Kidney glomerular epithelial cell (primary cell): ENCODE results near the gene RASSF1.

Experiments used
- DNase-seq: peaks from one replicate; lab custom pipeline; 2025; lab: John Stamatoyannopoulos, UW

RASSF1 gene

GRCh38 chr3:50299929-50300680 lies 40.5 kb downstream of the RASSF1 start:
- no peak for DNase-seq

GRCh38 chr3:50299638-50299928 lies 41.1 kb downstream of the RASSF1 start:
- no peak for DNase-seq

DNA sequence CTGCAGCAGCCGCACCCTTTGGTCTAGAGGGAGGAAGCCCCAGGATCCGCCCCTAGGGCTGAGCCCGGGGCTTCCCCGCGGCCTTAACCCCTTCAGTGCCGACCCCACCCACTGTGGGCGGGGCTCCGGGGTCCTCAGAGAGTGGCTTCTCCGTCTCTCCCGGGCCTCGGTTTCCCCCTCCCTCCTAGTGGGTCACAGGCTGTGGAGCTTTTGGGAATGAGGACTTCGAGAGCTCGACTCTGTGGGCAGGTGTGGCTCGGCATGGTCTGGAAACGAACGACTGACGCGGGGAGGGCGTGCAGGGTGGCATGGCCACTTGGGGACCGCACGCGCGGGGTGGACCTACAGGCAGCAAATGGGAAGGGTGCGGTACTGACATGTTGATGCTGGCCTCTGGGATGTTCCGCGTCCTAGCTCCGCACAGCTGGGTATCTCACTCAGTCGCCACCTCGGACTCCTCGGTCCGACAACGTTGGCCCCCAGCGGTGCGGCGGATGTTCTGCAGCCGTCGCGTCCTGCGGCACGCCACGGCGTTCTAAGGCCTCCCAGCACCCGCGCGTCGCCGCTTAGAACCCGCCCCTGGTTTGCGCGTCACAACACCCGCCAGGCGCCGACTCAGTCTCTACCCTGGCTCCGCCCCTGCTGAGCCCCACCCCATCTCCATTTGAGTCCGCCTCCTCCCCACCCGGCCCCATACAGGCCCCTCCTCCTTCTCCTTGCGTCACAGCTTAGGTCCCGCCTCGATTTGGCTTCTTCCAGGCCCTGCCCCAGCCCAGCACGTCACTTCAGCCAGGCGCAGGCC lies 41.6 kb downstream of the RASSF1 start, which contains the start of the genes HYAL3 and NAA80:
HYAL3 (minus strand) TSS at position 570 of the 802 bp plus-strand sequence. CDS start 3,803 bp downstream, outside the sequence.
NAA80 (minus strand) TSS at position 570 of the 802 bp plus-strand sequence. CDS start 1,942 bp downstream, outside the sequence.
- peak; percentile 98 for DNase-seq

DNA sequence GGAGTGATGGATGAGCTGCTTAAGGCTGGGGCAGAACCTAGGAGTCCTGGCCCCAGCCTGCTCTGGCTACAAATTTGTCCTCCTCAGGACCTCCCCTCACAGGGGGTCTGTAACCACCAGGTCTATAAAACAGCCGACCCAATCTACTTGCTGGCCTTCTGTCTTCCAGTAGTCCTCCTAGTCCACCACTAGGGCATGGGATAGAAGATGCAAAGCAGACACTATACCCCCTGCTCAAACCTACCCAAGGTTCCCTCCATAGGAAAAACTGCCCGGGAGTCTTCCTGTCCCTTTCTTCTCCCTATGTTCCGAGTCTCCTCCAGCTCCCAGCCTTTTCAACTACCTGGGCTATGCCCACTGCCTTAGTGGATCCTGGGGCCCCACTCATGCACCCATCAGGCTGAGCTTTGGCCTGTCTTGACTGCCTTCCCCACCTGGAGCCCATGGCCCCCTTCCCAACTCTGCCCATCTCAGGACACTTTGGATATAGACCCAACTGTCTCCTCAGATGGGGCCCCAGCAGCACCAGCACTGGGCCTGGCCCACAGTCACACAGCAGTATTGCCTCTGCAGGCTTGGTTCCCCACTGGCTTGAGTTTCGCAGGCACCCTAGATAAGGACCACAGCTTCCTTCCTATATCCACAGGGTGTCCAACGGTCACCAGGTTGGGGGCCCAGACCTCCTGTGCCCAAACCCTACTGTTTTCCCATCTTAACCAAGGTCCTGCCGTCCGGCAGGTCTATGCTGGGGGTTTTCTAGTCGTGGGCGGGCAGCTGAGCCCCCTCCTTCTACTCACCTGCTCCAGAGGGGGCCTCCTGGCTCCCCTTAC lies 42.5 kb downstream of the RASSF1 start:
- no peak for DNase-seq

DNA sequence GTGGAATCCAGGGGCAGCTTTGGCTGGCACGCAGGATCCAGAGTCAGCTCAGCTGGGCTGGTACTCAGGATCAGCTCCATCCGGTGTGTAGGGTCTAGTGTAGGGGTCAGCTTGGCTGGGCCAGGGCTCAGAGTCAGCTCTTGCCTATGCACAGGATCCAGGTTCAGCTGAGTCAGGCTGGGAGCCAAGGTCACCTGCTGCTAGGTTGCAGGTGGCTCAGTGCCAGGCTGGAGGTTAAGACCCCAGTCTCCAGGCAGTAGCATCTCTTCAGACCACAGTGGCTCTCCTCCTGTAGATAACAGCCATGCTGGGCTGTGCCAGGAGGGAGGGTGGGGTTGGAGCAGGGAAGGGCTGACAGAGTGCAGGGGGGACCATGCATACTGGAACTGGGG lies 43.3 kb downstream of the RASSF1 start:
- no peak for DNase-seq

GRCh38 chr3:50296721-50297383 lies 43.8 kb downstream of the RASSF1 start:
- no peak for DNase-seq

DNA sequence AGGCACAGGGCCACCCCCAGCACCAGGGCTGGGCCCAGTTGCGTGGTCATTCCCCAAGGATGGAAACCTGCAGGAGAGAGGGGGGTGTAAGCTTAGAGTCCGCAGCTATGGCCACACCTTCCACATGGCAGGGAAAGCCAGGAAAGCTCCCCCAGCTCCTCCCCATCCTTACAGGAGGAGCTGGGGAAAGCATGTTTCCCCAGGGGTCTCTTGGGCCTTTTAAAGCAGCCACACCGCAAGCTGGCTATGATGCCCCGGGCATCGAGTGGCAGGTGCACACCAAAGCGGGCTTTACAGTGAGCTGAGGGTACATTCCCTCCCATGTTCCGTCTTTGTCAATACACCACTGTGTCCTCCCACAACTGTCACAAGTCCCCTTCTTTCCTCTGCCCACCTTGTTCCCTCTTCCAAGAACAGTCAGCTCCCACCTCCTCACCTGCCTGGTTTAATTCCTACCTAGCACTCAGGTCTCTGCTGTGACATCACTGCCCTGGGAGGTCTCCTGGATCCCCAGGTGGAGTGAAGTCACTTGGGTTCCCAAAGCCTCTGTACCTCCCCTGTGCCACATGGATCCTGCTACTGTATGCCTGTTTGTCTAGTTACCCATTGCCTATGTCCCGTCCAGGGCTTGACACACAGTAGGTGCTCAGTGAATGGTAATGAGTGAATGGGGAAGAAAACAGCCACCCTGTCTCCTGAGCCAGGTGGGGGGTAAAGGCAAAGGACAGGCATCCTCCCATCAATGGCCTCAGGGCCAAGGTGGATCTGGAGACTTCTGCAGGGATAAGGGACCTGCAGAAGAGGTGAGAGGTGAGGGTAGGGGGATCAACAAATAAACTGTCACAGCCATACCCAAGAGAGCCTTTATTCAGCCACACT lies 44.8 kb downstream of the RASSF1 start:
- no peak for DNase-seq

GRCh38 chr3:50294492-50295403 lies 45.9 kb downstream of the RASSF1 start:
- no peak for DNase-seq

GRCh38 chr3:50294089-50294488 lies 46.5 kb downstream of the RASSF1 start:
- no peak for DNase-seq

DNA sequence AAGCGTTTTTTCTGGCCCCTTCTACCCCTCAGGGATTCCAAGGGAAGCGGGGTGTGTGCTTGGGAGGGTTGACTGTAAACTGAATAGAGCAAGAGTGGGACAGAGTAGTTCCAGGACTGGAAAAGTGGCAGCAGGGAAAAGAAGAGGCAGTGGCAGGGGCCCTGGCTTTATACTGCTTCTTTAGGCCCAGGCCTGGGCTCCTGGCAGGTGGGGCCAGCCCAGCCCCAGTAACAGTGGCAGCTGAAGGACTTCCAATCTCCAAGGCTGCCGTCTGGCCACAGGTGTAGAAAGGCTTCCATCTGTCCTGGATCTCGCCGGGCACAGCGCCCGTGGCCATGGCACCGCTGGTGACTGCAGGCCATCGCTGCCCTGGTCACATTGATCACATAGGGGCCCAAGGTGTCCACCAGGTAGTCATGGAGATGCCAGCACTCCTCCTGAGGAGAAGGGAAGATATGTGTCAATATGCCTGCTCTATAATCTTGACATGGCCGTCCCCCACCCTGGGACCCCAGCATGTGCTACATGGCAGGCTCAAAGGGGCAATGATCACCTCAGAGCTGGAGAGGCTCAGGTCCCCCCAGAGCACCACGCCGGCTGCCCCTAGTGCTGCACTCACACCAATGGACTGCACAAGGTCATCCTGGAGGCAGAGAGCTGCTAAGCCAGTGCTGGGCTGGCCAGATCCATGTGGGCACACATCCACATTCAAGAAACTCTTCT lies 47.4 kb downstream of the RASSF1 start:
- DNase-seq = no peak

GRCh38 chr3:50292159-50293078 lies 48.2 kb downstream of the RASSF1 start, which contains the start of gene IFRD2:
Gene IFRD2 (minus strand): TSS chr3:50292429. CDS start chr3:50292274, 155 bp downstream.
- peak; percentile 98 for DNase-seq

DNA sequence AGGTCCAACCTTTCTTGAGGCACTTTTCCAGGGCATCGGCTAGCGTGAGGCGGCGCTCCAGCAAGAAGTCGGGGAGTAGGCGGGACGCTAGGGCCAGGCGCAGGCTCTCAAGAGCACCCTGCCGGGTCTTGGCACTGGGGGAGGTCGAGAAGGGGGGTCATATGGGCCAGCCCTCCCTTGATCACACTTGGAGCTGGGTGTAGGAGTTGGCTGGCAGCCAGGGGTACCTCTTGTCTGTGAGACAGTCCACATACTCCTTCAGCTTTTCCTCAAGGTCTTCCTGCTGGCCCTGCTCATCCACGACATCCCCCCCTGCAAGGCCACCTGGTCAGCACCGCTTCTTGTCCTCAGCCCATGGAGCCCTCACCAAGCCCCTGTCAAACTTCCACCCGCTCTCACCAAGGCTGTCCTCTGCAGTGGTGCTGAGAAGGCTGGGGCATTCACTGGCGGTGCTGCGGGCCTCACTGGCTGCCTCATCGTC lies 50.4 kb downstream of the RASSF1 start:
- no peak for DNase-seq

DNA sequence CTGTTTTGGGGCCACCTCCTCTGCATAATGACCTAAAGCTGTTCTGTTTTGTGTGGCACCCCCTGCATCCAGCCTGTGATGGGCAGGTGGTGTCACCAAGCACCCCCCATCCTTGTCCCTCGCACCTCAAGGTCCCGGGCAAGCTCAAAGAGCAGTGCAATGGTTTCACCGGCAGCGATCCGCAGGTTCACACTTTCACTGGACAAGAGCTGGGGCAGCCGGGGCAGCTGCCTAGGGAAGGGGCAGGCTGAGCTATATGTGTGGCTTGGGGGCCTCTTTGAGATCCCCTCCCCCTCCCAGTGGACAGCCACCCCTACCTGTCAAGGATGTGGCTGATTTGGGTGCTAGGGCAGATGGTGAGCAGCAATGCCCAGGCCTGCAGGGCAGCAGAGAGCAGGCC lies 51.5 kb downstream of the RASSF1 start:
- DNase-seq = no peak

GRCh38 chr3:50288387-50289007 lies 52.1 kb downstream of the RASSF1 start:
- DNase-seq = no peak

GRCh38 chr3:50287262-50287661 lies 53.4 kb downstream of the RASSF1 start:
- DNase-seq = no peak

GRCh38 chr3:50286322-50287227 lies 54.1 kb downstream of the RASSF1 start:
- no peak for DNase-seq
